Measurements from ENCODE around the gene JAKMIP3.

- no peak for TF ChIP-seq POLR2A (IDR thresholded peaks at IDR 0.05)
- no peak for TF ChIP-seq CTCF (IDR thresholded peaks at IDR 0.05 in 4 of 5, conservative IDR thresholded peaks at IDR 0.05 in 1 of 5)
Measured at GRCh38 chr10:132062116-132062515, 3.6 kb upstream of the JAKMIP3 start.
